Neural cell (in vitro differentiated cells): ENCODE results near the gene NAP1L5. TPM values are rescaled to one million over a fixed set of nuclear protein-coding genes. Genes with fewer than 3 reads are reported as not detected.

Source experiments
- H2AFZ ChIP-seq: fragments of 200-600, 300-800 bp; sonication (generic), shearing (Covaris generic); 2 replicates; pipeline ENCODE4 v1.6.0; 2014; ENCODE audit warnings: low read depth, mild to moderate bottlenecking, antibody characterized with exemption, low read length, moderate library complexity
- H3F3A ChIP-seq: fragments of 200-600 bp; shearing (Covaris generic); 2 replicates; pipeline ENCODE4 v1.6.1; 2016; ENCODE audit warnings: mild to moderate bottlenecking, moderate library complexity, mixed read lengths, antibody characterized with exemption, low read length; ENCODE audit not compliant: insufficient read depth, poor library complexity, severe bottlenecking
- H3K27ac ChIP-seq: fragments of 200-600, 300-800 bp; sonication (generic), shearing (Covaris generic); 2 replicates; pipeline ENCODE4 v1.5.1; 2014; ENCODE audit warnings: mild to moderate bottlenecking, low read length, moderate library complexity
- H3K27me3 ChIP-seq: fragments of 300-800, 200-600 bp; sonication (generic), shearing (Covaris generic); 2 replicates; pipeline ENCODE4 v1.6.0; 2014; ENCODE audit warnings: mild to moderate bottlenecking, low read depth, low read length, moderate library complexity; ENCODE audit not compliant: insufficient read depth
- H3K36me3 ChIP-seq: fragments of 300-800, 200-600 bp; sonication (generic), shearing (Covaris generic); 2 replicates; pipeline ENCODE4 v1.5.1; 2014; ENCODE audit warnings: mild to moderate bottlenecking, antibody characterized with exemption, low read length, moderate library complexity; ENCODE audit not compliant: insufficient read depth
- H3K4me2 ChIP-seq: fragments of 300-800, 200-600 bp; sonication (generic), shearing (Covaris generic); 2 replicates; pipeline ENCODE4 v1.6.0; 2014; ENCODE audit warnings: mild to moderate bottlenecking, low read length
- H3K4me3 ChIP-seq: fragments of 300-800, 200-600 bp; sonication (generic), shearing (Covaris generic); 2 replicates; pipeline ENCODE4 v1.5.1; 2014; ENCODE audit warnings: mild to moderate bottlenecking, low read length, moderate library complexity
- H3K79me2 ChIP-seq: fragments of 200-600 bp; shearing (Covaris generic); replicated peaks from 2 replicates; pipeline ENCODE4 v1.6.0; 2014; ENCODE audit warnings: mild to moderate bottlenecking, low read length, moderate library complexity; ENCODE audit not compliant: insufficient read depth
- H3K9ac ChIP-seq: fragments of 300-800, 200-600 bp; sonication (generic), shearing (Covaris generic); 2 replicates; pipeline ENCODE4 v1.6.1; 2016; ENCODE audit warnings: mild to moderate bottlenecking, low read length, mixed read lengths
- H3K9me2 ChIP-seq: fragments of 200-600 bp; shearing (Covaris generic); 2 replicates; pipeline ENCODE4 v1.6.1; 2016; ENCODE audit warnings: mild to moderate bottlenecking, low read length, mixed read lengths; ENCODE audit not compliant: insufficient read depth
- H3K9me3 ChIP-seq: fragments of 200-600, 300-800 bp; sonication (generic), shearing (Covaris generic); 2 replicates; pipeline ENCODE4 v1.6.1; 2016; ENCODE audit warnings: mild to moderate bottlenecking, mixed run types, low read length, moderate library complexity, mixed read lengths
- H4K20me1 ChIP-seq: fragments of 200-600 bp; shearing (Covaris generic); 2 replicates; pipeline ENCODE4 v1.6.1; 2016; ENCODE audit warnings: mild to moderate bottlenecking, mixed run types; ENCODE audit not compliant: insufficient read depth
- EP300 ChIP-seq: fragments of 450-650 bp; conservative IDR thresholded peaks from 2 replicates; pipeline ENCODE4 v1.6.1; 2014; ENCODE audit warnings: antibody characterized with exemption, mild to moderate bottlenecking, moderate library complexity; ENCODE audit not compliant: poor library complexity, severe bottlenecking
- EZH2 ChIP-seq: fragments of 200-600, 300-800 bp; shearing (Covaris generic), sonication (generic); IDR thresholded peaks from 2 replicates; pipeline ENCODE4 v1.6.1; 2014; ENCODE audit warnings: antibody characterized with exemption, low read length, borderline replicate concordance, mild to moderate bottlenecking; ENCODE audit not compliant: insufficient read depth, poor library complexity, severe bottlenecking
- MXI1 ChIP-seq: fragments of 450-650 bp; conservative IDR thresholded peaks from 2 replicates; pipeline ENCODE4 v1.6.1; 2014; ENCODE audit warnings: antibody characterized with exemption, mild to moderate bottlenecking; ENCODE audit not compliant: poor library complexity, severe bottlenecking
- POLR2AphosphoS5 ChIP-seq: IDR thresholded peaks from 2 replicates; pipeline ENCODE4 v1.6.1; 2012
- RAD21 ChIP-seq: fragments of 450-650 bp; conservative IDR thresholded peaks from 2 replicates; pipeline ENCODE4 v1.6.1; 2014; ENCODE audit warnings: antibody characterized with exemption, mild to moderate bottlenecking, moderate library complexity
- SMC3 ChIP-seq: fragments of 450-650 bp; conservative IDR thresholded peaks from 2 replicates; pipeline ENCODE4 v1.6.1; 2014; ENCODE audit warnings: antibody characterized with exemption, mild to moderate bottlenecking, moderate library complexity; ENCODE audit not compliant: poor library complexity
- TAF1 ChIP-seq: IDR thresholded peaks from 2 replicates; pipeline ENCODE4 v1.6.1; 2012; ENCODE audit warnings: low read depth
- polyA plus RNA-seq: library from polyadenylated mRNA; depleted of rRNA; stranded (reverse); fragments of >200 nt; gene quantifications from 2 replicates; pipeline ENCODE4 v1.2.3, GENCODE V29; 2014
- small RNA-seq, 3 experiments: library from RNA; depleted of rRNA; stranded (forward); fragments of <200 nt; gene quantifications; one replicate each; pipeline ENCODE3, GENCODE V24; 2012
- TF ChIP-seq, protein P1 (sequence below): fragments of 450-650 bp; IDR thresholded peaks from 2 replicates; pipeline ENCODE4 v1.5.1; 2014; ENCODE audit warnings: antibody characterized with exemption, mild to moderate bottlenecking, moderate library complexity; ENCODE audit not compliant: poor library complexity, severe bottlenecking
- TF ChIP-seq, protein P2 (sequence below): IDR thresholded peaks from 2 replicates; pipeline ENCODE4 v1.6.1; 2012; ENCODE audit warnings: borderline replicate concordance

Gene NAP1L5
- polyA plus RNA-seq, 1 donor from 2014 or later: 53.1 TPM

DNA sequence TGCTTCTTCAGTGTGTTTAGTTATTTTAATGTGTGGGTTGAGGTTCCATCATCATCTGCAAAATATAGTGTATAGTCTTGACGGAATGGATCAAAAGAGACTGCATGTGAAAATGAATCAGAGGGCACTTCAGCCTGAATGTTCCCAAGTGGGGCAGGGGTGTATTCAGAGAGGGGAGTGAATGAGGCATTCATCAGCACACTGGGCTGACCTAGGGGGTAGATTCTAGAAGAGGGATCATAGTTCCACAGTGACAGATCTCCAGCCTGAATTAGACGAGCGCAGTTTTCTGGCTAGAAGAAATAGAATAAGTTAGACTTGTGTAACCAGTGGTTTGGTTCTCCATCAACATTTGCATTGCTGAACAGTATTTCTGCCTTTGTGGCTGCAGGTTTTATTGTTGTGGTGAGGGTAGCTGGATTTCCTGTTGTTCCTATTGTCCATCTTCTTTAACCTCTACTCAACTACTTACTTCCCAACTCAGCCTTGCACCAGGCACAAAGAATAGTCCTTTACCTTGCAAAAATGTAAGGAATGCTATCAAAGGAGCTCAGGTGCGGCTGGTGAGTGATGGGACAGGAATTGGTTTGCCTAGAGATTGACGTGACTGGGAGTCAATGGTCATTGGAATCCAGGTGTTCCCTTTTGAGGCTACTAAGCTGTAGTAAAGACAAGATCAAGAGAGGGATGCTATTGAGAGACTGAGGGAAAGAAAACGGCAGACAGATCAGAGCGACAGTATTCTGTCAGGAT, 50.9 kb downstream of the NAP1L5 start:
- Histone ChIP-seq H3K27ac (no peak overlapping the region), H3K9me3 (no peaks in the 10 kb centered on the region), H3K4me2 (no peak overlapping the region), H3K27me3 (no peaks in the 10 kb centered on the region), H3K9ac (no peak overlapping the region), H3K4me3 (no peak overlapping the region), H3K79me2 (no peaks in the 10 kb centered on the region), H3F3A (no peaks in the 10 kb centered on the region), H2AFZ (no peak overlapping the region), H4K20me1 (no peaks in the 10 kb centered on the region), H3K36me3 (no peaks in the 10 kb centered on the region), H3K9me2 (no peaks in the 10 kb centered on the region)
- TF ChIP-seq, protein P1, sequence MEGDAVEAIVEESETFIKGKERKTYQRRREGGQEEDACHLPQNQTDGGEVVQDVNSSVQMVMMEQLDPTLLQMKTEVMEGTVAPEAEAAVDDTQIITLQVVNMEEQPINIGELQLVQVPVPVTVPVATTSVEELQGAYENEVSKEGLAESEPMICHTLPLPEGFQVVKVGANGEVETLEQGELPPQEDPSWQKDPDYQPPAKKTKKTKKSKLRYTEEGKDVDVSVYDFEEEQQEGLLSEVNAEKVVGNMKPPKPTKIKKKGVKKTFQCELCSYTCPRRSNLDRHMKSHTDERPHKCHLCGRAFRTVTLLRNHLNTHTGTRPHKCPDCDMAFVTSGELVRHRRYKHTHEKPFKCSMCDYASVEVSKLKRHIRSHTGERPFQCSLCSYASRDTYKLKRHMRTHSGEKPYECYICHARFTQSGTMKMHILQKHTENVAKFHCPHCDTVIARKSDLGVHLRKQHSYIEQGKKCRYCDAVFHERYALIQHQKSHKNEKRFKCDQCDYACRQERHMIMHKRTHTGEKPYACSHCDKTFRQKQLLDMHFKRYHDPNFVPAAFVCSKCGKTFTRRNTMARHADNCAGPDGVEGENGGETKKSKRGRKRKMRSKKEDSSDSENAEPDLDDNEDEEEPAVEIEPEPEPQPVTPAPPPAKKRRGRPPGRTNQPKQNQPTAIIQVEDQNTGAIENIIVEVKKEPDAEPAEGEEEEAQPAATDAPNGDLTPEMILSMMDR: no peak
- no peak for TF ChIP-seq TAF1
- no peak for TF ChIP-seq POLR2AphosphoS5
- no peak for TF ChIP-seq MXI1
- no peak for TF ChIP-seq SMC3
- TF ChIP-seq EZH2: no peak
- TF ChIP-seq EP300: no peak
- TF ChIP-seq, protein P2, sequence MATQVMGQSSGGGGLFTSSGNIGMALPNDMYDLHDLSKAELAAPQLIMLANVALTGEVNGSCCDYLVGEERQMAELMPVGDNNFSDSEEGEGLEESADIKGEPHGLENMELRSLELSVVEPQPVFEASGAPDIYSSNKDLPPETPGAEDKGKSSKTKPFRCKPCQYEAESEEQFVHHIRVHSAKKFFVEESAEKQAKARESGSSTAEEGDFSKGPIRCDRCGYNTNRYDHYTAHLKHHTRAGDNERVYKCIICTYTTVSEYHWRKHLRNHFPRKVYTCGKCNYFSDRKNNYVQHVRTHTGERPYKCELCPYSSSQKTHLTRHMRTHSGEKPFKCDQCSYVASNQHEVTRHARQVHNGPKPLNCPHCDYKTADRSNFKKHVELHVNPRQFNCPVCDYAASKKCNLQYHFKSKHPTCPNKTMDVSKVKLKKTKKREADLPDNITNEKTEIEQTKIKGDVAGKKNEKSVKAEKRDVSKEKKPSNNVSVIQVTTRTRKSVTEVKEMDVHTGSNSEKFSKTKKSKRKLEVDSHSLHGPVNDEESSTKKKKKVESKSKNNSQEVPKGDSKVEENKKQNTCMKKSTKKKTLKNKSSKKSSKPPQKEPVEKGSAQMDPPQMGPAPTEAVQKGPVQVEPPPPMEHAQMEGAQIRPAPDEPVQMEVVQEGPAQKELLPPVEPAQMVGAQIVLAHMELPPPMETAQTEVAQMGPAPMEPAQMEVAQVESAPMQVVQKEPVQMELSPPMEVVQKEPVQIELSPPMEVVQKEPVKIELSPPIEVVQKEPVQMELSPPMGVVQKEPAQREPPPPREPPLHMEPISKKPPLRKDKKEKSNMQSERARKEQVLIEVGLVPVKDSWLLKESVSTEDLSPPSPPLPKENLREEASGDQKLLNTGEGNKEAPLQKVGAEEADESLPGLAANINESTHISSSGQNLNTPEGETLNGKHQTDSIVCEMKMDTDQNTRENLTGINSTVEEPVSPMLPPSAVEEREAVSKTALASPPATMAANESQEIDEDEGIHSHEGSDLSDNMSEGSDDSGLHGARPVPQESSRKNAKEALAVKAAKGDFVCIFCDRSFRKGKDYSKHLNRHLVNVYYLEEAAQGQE: no peak
- no peak for TF ChIP-seq RAD21

DNA sequence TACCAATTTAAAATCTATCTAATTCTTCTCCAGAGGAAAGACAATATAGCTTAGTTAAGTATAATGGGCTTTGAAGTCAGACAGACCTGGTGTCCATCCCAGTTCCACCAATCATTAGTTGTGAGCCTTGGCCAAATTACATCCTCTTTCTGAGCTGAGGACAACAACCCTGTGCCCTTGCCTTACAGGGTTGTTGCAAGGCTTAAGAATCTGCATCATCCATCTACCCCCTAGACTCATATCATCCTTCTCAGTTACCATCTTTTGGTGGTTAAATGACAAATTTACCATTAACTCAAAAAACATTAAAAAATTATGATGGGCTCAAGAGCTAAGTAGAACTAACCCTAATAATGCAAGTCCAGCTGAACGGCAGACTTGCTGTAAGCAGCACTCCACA, 51.6 kb downstream of the NAP1L5 start:
- no peak overlapping the region for H3K4me2 ChIP-seq
- no peaks in the 10 kb centered on the region for H3K36me3 ChIP-seq
- no peaks in the 10 kb centered on the region for H3K27me3 ChIP-seq
- H3K79me2 ChIP-seq: no peaks in the 10 kb centered on the region
- H3K4me3 ChIP-seq: no peak overlapping the region
- no peaks in the 10 kb centered on the region for H3K9me2 ChIP-seq
- TF ChIP-seq MXI1 (no peak), EP300 (no peak)
- H3K9ac ChIP-seq: no peak overlapping the region
- H4K20me1 ChIP-seq: no peaks in the 10 kb centered on the region
- no peak overlapping the region for H2AFZ ChIP-seq
- H3K9me3 ChIP-seq: no peaks in the 10 kb centered on the region
- H3F3A ChIP-seq: no peaks in the 10 kb centered on the region
- H3K27ac ChIP-seq: no peak overlapping the region

Small RNA genes within 50 kb of the gene (small RNA-seq; reads per million reads assigned to genes)
- gene RF02115 (0 reads per million in 3 experiments), gene RNU6-33P (0.41 to 1.1 (median 0.62) reads per million in 3 experiments)

Other genes with a start within 250 kb of the NAP1L5 start
- 0.59 TPM in 1 of 2 replicates, not detected in the other for gene HERC5, start 240.7 kb downstream of the NAP1L5 start, polyA plus RNA-seq
- gene PYURF, start 174.1 kb downstream of the NAP1L5 start, polyA plus RNA-seq: 251 and 287 TPM in 2 replicates
- gene HERC3, start 105.3 kb downstream of the NAP1L5 start, polyA plus RNA-seq: 49.2 and 50.9 TPM in 2 replicates